Epidermal melanocyte (primary cell): ENCODE data around the gene RDH13.
"Not testable (repeated sequence)": the region's sequence is repeated elsewhere in the genome, so short reads cannot be mapped to it uniquely, and the experiment has no call there.

Source experiments
- DNase-seq: peaks from one replicate; pipeline ENCODE4 v3.0.0; 2011; ENCODE audit warnings: low spot score; ENCODE audit not compliant: insufficient read length

The RDH13 gene

DNA sequence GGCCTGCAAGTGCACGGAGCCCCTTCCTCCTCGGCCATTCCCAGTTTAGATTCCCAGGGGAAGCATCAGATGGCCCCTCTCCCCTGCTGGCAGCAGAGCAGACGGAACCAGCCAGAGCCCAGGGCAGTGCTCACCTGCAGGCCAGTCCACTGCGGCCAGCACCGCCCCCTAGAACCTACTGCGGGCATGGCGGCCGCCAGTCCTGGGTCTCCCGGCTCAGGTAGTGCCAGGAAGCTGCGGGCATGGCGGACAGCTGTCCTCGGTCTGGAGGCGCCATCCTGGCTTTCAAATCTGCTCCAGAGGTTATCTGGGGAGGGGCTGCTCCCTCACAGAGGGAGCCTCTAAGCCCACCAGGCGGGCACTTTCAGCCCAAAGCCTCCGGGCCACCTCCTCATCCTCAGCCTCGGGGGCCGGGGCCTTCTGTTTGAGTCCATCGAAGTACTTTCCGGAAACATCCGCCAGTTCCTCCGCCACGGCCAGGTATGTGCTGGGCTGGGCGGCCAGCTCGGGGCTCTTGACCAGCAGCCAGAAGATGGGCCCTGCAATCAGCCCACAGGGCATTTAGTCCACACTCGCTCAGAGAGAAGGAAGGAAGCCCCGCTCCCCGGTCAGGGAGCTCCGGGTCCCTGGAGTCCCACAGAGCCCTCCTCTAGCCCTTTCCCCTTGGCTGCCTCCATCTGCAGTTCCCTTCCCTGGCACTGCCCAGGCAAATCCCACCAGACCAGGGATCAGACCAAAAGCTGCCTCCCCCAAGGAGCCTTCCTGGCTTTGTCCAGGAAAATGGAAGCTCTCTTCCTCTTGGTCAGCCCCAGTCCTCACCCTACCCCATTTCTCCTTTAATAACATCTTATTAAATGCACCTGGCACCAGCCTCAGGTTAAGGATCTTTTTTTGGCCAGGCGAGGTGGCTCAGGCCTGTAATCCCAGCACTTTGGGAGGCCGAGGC is 17.9 kb downstream of the RDH13 start:
- no peak for DNase-seq

- no peak for DNase-seq
Measured at GRCh38 chr19:55044286-55044685, 18.7 kb downstream of the RDH13 start.

GRCh38 chr19:55042688-55043087 is 20.3 kb downstream of the RDH13 start:
- DNase-seq = no peak

DNA sequence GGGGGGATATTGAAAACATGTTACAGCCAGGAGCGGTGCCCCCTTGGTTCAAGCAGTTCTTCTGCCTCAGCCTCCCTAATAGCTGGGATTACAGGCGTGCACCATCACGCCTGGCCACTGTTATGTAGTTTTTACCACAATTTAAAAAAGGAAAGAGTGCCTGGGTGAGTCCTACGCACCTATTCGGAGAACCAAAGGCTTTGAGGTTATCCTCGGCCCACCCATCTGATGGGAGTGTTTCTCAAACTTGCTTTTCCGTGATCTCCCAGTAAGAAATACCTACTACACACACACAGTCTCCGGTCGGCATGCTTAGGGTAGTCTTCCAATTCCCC is 20.6 kb downstream of the RDH13 start:
- DNase-seq = no peak

GRCh38 chr19:55041627-55042343 is 21.2 kb downstream of the RDH13 start:
- DNase-seq = no peak

DNA sequence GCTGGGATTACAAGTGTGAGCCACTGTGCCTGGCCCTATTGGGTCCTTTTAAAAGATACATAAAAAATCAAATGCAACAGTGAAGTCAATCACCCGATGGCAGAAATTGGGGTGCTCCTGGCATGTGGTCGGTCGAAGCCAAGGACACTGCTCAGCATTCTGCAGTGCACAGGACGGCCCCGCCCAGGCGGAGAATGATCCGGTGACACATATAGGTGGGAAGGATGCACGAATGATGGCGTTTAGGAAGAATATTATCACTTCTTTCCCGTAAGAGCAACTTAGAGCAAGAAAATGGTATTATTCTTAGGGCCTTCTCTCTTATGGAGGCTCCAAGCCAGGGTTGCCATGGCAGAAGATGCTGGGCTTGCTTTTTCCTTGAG is 21.7 kb downstream of the RDH13 start:
- DNase-seq = no peak

DNA sequence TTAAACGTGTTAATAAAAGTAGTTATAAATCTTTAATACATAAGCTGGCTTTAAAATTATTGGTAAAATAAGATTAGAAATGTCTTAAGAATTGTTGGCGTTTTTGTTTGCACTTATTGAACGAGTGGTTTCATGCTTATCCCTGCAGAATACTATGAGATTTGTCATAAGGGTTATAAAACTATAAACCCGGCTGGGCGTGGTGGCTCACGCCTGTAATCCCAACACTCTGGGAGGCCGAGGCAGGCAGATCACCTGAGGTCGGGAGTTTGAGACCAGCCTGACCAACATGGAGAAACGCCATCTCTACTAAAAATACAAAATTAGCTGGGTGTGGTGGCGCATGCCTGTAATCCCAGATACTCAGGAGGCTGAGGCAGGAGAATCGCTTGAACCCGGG is 22.3 kb downstream of the RDH13 start:
- DNase-seq = not testable (repeated sequence)

GRCh38 chr19:55037603-55038002 is 25.3 kb downstream of the RDH13 start:
- not testable (repeated sequence) for DNase-seq

GRCh38 chr19:55036058-55036457 is 26.9 kb downstream of the RDH13 start:
- no peak for DNase-seq

- no peak for DNase-seq
Measured at GRCh38 chr19:55034751-55035150, 28.2 kb downstream of the RDH13 start.

DNA sequence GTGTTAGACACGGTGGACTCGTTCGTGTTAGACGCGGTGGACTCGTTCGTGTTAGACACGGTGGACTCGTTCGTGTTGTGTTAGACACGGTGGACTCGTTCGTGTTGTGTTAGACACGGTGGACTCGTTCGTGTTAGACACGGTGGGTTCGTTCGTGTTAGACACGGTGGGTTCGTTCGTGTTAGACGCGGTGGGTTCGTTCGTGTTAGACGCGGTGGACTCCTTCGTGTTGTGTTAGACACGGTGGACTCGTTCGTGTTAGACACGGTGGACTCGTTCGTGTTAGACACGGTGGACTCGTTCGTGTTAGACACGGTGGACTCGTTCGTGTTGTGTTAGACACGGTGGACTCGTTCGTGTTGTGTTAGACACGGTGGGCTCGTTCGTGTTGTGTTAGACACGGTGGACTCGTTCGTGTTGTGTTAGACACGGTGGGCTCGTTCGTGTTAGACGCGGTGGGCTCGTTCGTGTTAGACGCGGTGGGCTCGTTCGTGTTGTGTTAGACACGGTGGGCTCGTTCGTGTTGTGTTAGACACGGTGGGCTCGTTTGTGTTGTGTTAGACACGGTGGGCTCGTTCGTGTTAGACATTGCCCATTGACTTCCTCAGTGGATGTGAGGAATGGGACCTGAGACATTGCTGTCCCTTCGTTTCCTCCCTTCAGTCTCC is 29.8 kb downstream of the RDH13 start:
- not testable (repeated sequence) for DNase-seq

DNA sequence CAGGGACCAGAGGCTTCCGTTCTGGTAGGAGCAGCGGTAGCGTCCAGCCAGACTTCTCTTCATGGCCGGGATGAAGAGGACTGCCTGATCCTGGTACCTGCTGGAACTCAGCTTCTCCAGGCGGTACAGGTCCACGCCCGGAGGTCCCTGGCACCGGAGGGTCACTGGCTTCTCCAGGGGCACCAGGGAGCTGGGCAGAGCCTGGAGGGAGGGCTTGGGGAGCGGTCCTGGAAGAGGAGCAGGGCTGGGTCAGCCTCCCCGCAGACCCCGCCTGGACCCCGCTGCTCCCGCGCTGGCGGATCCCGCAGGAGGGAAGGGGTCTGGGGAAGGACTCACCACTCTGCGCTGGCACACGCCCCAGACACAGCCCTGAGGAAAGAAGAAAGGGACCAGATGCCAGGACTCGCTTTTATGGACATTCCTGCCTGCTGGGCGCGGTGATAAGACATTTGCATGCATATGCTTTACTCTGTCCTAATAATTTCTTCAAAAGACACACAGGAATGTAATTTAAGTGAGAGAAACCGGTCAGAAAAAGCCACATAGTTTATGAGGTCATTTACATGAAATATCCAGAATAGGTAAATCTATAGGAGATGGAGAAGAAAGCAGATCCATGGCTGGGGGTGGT is 30.7 kb downstream of the RDH13 start:
- no peak for DNase-seq

DNA sequence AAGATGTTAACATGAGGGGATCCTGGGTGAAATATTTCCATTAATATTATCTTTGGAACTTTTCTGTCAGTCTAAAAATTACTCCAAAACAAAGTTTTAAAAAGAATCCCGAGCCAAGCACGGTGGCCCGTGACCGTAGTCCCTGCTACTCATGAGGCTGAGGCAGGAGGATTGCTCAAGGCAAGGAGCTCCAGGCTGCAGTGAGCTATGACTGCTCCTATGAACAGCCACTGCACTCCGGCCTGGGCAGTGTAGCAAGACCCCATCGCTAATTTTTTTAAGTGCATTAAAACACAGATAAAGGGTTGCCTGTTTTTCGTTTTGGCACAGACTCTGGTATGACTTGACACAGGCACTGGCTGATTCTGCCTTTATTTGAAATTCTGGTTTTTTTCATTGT is 31.8 kb downstream of the RDH13 start:
- DNase-seq = no peak

- DNase-seq = no peak
Measured at GRCh38 chr19:55028757-55029156, 34.2 kb downstream of the RDH13 start.

DNA sequence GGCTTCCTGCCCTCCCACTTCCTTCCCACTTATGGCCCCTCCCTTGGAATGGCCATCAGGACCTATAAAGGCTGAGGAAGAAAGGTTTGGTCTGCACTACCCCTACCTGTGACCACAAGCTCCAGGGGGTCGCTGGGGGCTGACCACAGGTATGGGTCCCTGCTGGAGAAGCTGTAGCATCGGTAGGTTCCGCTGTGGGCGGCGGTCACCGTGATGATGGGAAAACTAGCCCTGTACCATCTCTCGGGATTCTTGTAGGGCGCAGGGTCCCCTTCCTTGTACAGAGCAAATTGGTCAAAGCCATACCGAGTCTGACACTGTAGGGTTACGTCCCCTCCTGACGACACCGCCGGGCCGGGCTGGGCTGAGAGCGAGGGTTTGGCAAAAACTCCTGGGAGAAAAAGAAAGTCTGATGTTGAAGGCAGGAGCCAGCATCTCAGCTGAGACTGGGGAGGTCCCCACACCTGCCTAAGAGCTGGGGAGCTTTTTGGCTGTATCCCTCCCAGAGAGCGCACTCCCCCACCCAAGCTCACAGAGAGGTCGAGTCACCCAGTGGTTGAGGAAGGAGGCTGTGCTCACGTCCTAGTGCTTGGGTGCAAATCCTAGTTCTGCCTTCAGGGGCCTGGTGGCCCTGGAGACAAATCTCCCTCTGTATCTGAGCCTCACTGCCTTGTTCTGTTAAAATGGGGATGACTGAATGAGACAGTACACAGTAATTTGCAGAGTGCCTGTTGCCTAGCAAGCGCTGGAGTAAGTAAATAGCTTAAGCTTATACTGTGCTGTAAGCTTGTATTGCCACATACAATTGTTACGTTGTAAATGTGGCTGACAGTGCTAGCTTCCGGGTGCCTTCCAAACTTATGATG is 35.2 kb downstream of the RDH13 start:
- no peak for DNase-seq

DNA sequence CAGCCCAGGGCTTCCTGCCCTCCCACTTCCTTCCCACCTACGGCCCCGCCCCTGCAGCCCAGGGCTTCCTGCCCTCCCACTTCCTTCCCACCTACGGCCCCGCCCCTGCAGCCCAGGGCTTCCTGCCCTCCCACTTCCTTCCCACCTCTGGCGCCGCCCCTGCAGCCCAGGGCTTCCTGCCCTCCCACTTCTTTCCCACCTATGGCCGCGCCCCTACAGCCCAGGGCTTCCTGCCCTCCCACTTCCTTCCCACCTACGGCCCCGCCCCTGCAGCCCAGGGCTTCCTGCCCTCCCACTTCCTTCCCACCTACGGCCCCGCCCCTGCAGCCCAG is 35.8 kb downstream of the RDH13 start:
- DNase-seq = not testable (repeated sequence)

DNA sequence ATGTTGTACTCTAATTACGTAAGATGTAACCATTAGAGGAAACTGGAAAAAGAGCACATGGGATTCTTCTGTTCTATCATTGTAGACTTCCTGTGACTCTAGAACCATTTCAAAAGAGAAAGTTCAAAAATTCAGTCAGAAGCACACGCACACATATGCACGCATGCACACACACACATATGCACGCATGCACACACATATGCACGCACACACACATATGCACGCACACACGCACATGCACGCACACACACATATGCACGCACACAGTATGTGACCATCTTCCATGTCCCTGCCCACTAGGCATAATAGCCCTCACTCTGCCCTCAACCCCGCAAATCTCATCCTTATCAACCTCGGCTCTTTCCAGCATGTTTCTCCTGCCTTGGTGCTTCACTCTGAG is 38.8 kb downstream of the RDH13 start:
- no peak for DNase-seq

DNA sequence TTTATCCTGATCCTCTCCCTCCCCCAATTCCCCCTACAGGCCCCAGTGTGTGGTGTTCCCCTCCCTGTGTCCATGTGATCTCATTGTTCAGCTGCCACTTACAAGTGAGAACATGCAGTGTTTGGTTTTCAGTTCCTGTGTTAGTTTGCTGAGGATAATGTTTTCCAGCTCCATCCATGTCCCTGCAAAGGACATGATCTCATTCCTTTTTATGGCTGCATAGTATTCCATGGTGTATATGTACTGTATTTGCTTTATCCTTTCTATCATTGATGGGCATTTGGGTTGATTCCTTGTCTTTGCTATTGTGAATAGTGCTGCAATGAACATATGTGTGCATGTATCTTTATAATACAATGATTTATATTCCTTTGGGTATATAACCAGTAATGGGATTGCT is 42.6 kb downstream of the RDH13 start:
- DNase-seq = not testable (repeated sequence)

DNA sequence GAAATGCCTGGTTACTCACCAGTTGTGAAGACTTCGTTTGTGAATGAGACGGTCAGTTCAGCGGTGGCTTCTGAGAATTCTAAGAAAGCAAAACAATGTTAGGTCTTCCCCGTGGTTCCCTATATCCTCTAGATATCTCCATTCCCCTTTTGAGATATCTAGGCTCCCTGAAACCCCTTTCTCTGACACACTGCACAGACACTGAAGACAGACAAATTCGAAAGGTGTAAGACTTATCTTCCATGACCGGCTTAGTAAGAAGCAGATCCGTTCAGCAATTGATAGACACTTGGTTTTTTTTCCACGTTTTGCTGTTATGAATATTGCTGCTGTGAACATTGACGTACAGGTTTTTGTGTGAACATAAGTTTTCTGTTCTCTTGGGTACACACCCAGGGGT is 44.3 kb downstream of the RDH13 start:
- no peak for DNase-seq

DNA sequence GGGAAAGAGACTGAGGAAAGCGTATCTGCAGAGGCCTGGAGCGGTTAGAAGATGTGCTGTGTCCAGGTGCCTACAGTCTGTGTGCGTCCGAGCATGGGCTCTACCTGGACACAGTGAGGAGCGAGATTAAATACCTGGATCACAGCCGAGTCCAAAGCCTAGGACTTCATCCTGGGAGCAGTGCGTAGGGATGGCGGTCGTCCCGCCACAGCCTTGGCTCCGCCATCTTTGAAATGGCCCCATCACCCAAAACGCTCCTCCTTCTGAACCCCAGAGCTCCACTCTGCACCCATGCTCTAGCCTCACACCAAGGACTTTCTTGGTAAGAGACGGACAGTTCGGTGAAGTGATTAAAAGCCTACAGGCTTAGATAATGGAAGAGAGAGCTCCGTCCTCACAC is 44.7 kb downstream of the RDH13 start:
- no peak for DNase-seq

DNA sequence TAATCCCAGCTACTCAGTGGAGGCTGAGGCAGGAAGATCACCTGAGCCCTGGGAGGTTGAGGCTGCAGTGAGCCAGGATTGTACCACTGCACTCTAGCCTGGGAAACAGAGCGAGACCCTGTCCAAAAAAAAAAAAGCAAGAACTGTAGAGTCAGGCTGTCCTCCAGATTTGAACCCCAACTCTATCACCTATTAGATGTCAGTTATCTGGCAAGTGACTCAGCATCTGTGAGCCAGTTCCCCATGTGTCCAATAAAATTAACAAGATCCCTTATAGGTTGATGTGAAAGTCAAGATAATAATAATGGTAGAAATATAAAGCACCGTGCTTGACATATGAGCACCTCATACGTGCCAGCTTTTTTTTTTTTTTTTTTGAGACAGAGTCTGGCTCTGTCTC is 46.9 kb downstream of the RDH13 start:
- no peak for DNase-seq
